Tibial artery (tissue), 4 donors: ENCODE results near the gene USB1.

Experiments used
- DNase-seq, 2 donors: peaks; one replicate each; pipeline ENCODE4 v3.0.0-alpha.2; 2019
- H3K27ac ChIP-seq, 2 donors: fragments of 200-600 bp; sonication (generic) in 1 of 2; 1 replicate in 1 of 2; 2 replicates in 1 of 2; pipeline ENCODE4 v1.5.1; 2018 to 2019; ENCODE audit warnings: mild to moderate bottlenecking in 1 of 2
- H3K27me3 ChIP-seq, 2 donors: fragments of 200-600 bp; sonication (generic) in 1 of 2; one replicate each; pipeline versions ENCODE4 v1.5.1 to v1.6.0; 2016 to 2019
- H3K36me3 ChIP-seq, 3 donors: fragments of 200-600 bp; sonication (generic) in 2 of 3; one replicate each; pipeline ENCODE4 v1.5.1; 2016 to 2019; ENCODE audit warnings: mild to moderate bottlenecking in 2 of 3
- H3K4me1 ChIP-seq, 4 donors: fragments of 200-600 bp; sonication (generic) in 2 of 4; 1 replicate in 3 of 4; 2 replicates in 1 of 4; pipeline ENCODE4 v1.5.1; 2016 to 2019
- H3K4me3 ChIP-seq, 2 donors: fragments of 200-600 bp; sonication (generic) in 1 of 2; 1 replicate in 1 of 2; 2 replicates in 1 of 2; pipeline ENCODE4 v1.5.1; 2018 to 2019; ENCODE audit warnings: mild to moderate bottlenecking in 2 of 2
- H3K9me3 ChIP-seq, 3 donors: fragments of 200-600 bp; sonication (generic) in 1 of 3; one replicate each; pipeline ENCODE4 v1.5.1; 2016 to 2019
- CTCF ChIP-seq, 2 experiments: fragments of 200-600 bp in 1 of 2; fragments of 450-650 bp in 1 of 2; IDR thresholded peaks; one replicate each; pipeline ENCODE4 v1.5.1; 2017 to 2019; ENCODE audit warnings: antibody characterized with exemption in 2 of 2, mild to moderate bottlenecking in 1 of 2, moderate library complexity in 1 of 2
- intact Hi-C: fragments of 100-400 bp; cut with DNase I; formaldehyde crosslinking; loops from one replicate; pipeline ENCODE4 v1.15.0; 2023; ENCODE audit warnings: low total_unique reads

The USB1 gene

DNA sequence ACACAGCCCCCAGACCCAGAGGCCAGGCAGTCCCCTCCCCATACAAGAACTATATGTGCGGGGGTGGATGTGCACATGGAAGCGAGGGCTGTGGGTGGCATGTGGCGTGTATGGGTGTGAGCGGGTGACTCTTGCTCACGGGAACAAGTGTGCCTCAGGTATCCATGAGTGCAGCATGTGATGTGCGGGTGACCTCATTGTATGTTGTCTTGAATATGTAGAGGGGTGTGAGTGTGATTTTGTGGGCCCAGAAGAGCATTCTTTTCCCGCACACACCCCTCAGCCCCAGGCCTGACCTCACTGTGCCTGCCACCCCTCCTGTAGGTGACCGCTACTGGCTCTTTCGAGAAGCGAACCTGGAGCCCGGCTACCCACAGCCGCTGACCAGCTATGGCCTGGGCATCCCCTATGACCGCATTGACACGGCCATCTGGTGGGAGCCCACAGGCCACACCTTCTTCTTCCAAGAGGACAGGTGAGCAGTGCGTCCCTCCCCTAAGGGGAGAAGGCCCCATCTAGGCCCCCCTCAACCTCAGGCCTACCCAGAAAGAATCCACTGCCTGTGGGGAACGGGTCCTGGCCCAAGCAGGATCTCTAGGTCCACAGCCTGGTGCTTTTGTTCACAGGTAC, 41.8 kb downstream of the USB1 start:
- no peaks in the 10 kb centered on the region for H3K27me3 ChIP-seq
- H3K36me3 ChIP-seq, result peaks cover 0 to 28% (median 21%) of the 10 kb centered on the region in 3 donors
- H3K4me1 ChIP-seq, result no peaks in the 10 kb centered on the region
- no peak for TF ChIP-seq CTCF (IDR thresholded peaks at IDR 0.05)
- intact Hi-C loops, result no loop called here
- no peaks in the 10 kb centered on the region for H3K9me3 ChIP-seq
- no peak overlapping the region for H3K4me3 ChIP-seq
- no peak for DNase-seq
- H3K27ac ChIP-seq, result no peak overlapping the region

DNA sequence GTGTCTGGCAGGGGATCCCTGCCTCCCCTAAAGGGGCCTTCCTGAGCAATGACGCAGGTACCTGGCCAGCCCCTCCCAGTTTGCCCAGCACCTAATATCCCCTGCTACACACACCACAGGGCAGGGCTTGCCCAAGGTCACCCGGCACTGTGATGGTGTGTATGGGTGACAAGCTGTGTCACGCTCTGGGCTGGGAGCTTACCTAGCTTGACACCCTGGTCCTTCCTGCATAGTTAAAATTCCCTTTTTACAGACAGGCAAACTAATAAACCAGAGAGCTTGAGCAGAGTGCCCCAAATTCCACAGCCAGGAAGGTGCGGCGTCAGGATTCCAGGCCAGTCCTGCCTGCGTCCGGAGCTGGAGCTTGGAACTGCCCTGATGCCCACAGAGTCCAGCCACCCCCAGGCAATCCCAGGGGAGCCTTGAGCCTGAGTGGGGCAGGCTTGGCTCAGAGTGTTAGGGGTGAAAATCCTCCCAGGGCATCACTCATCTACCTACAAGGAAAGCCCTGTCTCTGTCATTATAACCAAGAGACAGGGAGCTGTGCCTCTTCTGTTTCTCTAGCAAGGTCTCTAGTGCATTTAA, 42.5 kb downstream of the USB1 start:
- Histone ChIP-seq H3K36me3 (peaks cover 0 to 23% (median 21%) of the 10 kb centered on the region in 3 donors), H3K4me1 (no peaks in the 10 kb centered on the region), H3K27me3 (no peaks in the 10 kb centered on the region), H3K9me3 (no peaks in the 10 kb centered on the region), H3K27ac (no peak overlapping the region), H3K4me3 (no peak overlapping the region)
- DNase-seq, result no peak
- intact Hi-C loops, result no loop called here
- no peak for TF ChIP-seq CTCF (IDR thresholded peaks at IDR 0.05)

DNA sequence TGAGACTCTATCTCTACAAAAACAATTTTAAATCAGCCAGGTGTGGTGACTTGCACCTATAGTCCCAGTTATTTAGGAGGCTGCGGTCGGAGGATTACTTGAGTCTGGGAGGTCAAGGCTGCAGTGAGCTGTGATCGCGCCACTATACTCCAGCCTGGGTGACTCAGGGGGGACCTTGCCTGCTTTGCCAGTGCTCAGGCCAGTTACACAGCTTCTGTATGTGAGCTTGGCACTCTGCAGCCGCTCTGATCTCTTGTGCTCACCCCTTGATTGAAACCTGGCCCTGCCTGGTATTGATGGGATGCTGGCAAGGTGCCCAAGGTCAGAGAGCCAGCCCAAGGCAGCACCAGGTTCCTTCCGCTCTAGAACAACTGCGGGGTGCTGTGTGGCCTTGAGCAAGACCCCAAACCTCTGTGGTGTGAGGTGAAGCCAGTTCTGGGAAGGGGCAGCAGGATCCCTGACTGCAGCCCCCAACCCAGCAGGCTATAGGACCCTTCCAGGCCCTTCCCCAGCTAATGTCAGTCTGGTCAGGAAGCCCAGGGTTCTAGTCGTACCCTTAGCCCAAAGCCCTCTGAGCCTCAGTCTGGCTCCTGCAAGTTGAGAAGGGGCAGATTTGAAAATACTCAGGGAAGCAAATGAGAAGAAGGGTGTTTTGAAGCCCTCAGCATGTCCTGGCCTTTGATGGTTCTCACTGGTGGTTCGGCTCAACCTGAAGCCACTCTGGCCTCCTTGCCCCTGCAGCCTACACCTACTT, 43.2 kb downstream of the USB1 start:
- Histone ChIP-seq H3K36me3 (peaks cover 0 to 23% (median 21%) of the 10 kb centered on the region in 3 donors), H3K27me3 (no peaks in the 10 kb centered on the region), H3K4me3 (no peak overlapping the region), H3K27ac (no peak overlapping the region), H3K9me3 (no peaks in the 10 kb centered on the region), H3K4me1 (no peaks in the 10 kb centered on the region)
- DNase-seq, result no peak
- TF ChIP-seq CTCF (IDR thresholded peaks at IDR 0.05), result no peak
- intact Hi-C loops, result no loop called here

DNA sequence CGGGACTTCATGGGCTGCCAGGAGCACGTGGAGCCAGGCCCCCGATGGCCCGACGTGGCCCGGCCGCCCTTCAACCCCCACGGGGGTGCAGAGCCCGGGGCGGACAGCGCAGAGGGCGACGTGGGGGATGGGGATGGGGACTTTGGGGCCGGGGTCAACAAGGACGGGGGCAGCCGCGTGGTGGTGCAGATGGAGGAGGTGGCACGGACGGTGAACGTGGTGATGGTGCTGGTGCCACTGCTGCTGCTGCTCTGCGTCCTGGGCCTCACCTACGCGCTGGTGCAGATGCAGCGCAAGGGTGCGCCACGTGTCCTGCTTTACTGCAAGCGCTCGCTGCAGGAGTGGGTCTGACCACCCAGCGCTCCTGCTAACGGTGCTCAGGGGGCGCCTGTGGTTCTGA, 43.9 kb downstream of the USB1 start:
- Histone ChIP-seq H3K27me3 (no peaks in the 10 kb centered on the region), H3K4me3 (no peak overlapping the region), H3K27ac (no peak overlapping the region), H3K9me3 (no peaks in the 10 kb centered on the region), H3K36me3 (peaks cover 0 to 23% (median 18%) of the 10 kb centered on the region in 3 donors), H3K4me1 (no peaks in the 10 kb centered on the region)
- TF ChIP-seq CTCF (IDR thresholded peaks at IDR 0.05), result no peak
- intact Hi-C loops, result no loop called here
- DNase-seq, result no peak

DNA sequence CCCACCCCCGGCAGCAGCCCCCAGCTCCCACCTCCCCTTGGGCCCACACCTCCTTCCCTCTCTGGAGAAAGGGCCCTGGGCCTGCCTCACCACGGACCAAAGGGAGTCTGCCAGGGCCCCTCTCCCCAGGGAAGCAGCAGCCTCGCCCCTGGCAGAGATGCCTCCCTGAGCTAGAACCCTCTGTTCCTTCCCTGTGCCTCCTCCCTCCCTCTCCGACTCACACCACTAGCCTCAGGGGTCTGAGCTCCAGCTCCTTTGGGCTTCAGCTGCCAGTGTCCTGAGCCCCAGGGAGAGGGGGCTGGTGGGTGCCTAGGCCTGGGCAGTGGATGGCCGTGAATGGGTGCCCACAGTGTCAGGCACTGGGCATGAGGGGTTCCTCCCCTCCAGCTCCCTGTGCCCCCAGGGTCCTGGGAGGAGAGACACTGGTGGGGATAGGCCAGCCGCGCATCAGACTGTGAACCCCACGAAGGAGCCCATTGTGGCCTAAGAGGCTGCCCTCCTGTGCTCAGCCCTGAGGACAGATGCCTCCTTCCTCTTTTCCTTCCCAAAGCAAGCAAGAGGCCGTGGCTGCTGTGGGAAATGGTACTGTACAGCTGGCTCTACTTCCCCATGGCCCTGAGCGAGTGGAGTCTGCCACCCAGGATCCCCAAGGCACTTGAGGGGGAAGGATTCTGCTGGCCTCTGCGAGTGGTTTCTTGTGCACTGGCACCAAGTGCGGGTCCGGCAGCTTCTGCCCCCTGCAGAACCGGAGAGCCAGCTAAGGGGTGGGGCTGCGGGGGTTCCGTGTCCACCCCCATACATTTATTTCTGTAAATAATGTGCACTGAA, 45.1 kb downstream of the USB1 start:
- no peak for DNase-seq
- intact Hi-C loops, result no loop called here
- H3K27me3 ChIP-seq, result no peaks in the 10 kb centered on the region
- H3K9me3 ChIP-seq, result no peaks in the 10 kb centered on the region
- H3K36me3 ChIP-seq, result peaks cover 0 to 23% (median 10%) of the 10 kb centered on the region in 3 donors
- H3K4me1 ChIP-seq, result no peaks in the 10 kb centered on the region
- no peak for TF ChIP-seq CTCF (IDR thresholded peaks at IDR 0.05)
- H3K27ac ChIP-seq, result no peak overlapping the region
- H3K4me3 ChIP-seq, result no peak overlapping the region
